ENCODE results near the gene ADGRD1.
"Not testable (repeated sequence)": the region's sequence is repeated elsewhere in the genome, so short reads cannot be mapped to it uniquely, and the experiment has no call there.

The ADGRD1 gene

DNA sequence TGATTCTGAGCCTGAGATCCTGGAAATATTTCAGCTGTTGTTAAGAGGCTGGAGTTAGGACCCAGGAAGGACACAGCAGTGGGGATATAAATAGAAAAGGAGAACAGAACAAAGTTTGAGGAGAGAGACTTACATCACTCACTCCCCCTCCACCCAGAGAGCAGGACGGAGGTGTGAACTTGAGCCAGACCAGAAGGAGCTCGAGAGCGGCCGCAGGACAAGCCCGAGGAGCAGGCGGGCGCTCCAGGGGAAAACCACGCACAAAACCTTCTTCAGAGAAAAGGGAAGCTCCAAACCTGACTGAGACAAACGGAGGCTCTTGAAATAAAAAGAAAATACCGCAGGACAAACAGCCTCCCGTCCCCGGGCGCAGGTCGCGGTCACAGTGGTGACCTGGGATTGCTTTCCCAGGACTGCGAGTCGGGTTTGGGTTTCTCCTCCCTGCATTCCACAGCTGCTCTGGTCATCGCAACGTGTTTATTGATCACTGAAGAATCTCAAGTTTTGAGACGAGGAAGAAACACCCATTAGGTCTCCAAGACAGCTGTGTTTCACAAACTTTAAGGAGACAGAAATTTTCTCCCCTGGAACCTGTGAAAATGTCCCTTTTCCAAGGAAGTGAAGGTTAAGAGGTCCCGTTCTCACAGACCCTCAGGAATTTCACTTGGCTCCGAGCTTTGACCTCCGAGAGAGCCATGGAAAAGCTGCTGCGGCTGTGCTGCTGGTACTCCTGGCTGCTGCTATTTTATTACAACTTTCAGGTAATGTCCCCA lies at the start of gene ADGRD1:
TSS of gene ADGRD1 (plus strand) at position 137 of the 773 bp plus-strand sequence. CDS start at position 696, 559 bp downstream.
- no peak for DNase-seq (ENCODE audit: low read depth)

DNA sequence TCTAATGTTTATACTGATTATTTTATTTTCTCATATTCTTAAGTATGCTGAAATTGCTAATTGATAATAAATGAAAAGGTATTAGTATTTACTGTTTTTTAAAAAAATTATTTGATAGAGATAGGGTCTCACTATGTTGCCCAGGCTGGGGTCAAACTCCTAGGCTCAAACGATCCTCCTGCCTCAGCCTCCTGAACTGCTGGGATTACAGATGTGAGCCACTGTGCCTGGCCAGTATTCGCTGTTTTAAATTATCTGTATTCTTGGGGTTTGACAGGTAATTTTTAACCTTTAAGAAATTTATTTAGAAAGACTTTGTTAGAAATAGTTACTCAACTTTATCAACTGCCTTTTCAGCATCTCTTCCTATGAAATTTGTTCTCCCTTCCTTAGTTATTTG lies 49.6 kb upstream of the ADGRD1 start:
- no peak for DNase-seq (ENCODE audit: low read depth)

DNA sequence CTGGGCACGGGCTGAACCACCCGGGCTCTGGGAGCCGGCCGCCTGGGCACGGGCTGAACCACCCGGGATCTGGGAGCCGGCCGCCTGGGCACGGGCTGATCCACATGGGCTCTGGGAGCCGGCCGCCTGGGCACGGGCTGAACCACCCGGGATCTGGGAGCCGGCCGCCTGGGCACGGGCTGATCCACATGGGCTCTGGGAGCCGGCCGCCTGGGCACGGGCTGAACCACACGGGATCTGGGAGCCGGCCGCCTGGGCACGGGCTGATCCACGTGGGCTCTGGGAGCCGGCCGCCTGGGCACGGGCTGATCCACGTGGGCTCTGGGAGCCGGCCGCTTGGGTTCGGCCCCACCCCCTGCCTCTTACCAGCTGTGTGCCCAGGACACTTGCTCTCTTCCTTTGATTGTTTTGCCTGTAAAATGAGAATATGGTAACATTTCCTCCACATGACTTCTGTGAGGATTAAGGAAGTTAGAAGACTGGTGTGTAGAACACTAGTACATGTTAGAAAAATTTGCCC lies 48.7 kb upstream of the ADGRD1 start:
- not testable (repeated sequence) for DNase-seq (ENCODE audit: low read depth)

DNA sequence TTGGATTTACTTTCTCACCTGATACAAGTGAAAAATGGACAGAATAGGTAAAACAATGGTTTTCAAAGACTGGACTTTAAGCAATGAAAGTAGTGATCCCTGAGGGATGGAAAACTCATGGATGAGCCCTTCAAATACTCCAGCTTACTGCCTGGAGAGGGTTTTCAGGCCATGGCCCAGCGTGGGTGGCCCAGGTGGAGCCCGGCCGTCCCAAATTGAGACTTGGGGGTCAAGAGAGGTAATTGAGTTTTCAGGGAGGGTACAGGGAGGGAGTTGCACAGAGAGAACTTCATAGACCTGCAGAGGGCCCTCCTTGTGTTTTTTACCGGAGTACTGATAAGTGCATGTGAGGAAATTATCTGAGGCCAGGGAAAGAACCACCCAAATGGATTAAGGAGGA lies 44.6 kb upstream of the ADGRD1 start:
- DNase-seq (ENCODE audit: low read depth) = no peak

DNA sequence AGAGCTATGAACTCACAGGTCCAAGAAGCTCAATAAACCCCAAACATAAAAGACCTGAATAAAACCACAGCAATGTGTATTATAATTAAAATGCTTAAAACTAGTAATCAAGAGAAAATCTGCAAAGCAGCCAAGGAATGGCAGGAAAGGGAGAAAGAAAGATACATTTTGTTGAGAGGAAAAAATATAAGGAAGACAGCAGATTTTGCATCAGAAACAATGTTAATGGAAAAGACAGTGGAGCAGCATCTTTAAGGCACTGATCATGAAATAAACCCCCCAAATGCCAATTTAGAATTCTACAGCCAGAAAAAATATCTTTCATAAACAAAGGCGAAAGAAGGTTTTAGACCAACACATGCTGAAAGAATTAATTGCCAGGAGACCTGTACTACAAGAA lies 42.5 kb upstream of the ADGRD1 start:
- DNase-seq (ENCODE audit: low read depth) = no peak

DNA sequence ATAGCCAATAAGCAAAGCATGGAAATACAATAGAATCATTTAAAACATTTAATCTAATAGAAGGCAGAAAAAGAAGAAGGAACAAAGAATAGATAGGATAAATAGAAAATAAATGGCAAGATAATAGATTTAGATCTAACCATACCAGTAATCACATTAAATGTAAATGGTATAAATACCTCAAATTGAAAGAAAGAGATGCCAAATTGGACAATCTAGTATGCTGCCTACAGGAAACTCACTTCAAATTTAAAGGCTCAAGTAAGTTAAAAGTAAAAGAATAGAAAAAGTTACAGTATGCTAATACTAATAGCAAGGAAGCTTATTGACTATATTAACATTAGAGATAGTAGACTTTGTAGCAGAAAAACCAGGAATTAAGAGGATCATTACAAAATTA lies 41.8 kb upstream of the ADGRD1 start:
- DNase-seq (ENCODE audit: low read depth) = no peak

DNA sequence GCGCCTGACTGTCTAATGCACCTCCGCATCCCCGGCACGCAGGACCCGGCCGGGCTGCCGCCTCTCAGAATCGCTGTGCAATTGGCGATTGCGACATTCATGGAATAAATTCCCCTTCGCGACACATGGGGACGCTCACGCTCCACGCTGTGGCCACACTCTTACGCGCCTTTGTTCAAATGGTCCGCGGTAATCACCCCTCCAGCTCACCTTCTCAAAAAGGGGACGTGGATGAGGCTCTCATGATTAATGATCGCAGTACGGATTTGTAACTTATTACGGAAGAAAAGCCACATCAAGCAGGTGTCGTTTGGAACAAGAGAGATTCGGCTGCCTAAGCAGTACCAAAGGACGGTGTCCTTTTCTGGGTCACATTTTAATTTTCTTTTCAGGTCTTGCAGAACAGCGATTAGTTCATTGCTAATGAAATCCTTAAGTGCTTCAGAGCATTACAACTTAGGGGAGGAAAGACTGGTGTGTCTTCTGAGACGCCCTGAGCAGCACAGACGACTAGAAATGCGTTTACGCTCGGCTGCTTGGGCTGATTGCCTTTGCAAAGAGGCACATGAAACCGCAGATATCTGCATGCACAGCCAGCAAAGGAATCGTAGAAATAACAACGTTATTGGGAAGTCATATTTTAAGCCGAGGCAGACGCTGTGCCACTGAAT lies 37.3 kb upstream of the ADGRD1 start:
- peak; percentile 32 for DNase-seq (ENCODE audit: low read depth)

DNA sequence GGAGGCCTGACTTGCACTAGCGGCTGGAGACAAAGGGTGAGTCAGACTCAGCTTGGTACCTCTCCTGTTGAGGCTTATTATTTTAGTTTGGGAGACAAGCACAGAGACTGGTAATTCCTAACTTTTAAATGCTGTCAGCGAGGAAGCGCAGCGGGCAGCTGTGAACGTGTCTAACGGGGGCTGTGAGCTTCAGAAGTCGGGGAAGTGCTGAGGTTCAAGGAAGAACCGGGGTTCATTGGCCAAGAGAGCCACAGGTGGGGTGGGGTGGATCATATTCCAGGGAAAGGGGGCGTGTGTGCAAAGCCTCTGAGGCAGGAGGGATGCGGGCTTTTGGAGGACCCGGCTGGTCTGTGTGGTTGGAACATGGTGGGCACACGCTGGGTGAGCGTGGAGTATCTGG lies 36.1 kb upstream of the ADGRD1 start:
- no peak for DNase-seq (ENCODE audit: low read depth)

DNA sequence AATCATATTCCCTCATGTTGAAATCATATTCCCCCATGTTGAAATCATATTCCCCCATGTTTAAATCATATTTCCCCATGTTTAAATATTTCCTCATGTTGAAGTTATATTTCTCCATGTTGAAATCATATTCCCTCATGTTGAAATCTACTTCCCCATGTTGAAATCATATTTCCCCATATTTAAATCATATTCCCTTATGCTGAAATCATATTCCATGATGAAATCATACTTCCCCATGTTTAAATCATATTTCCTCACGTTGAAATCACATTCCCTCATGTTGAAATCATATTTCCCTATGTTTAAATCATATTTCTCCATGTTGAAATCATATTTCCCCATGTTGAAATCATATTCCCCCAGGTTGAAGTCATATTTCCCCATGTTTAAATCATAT lies 34.6 kb upstream of the ADGRD1 start:
- DNase-seq (ENCODE audit: low read depth) = peak; percentile 14

DNA sequence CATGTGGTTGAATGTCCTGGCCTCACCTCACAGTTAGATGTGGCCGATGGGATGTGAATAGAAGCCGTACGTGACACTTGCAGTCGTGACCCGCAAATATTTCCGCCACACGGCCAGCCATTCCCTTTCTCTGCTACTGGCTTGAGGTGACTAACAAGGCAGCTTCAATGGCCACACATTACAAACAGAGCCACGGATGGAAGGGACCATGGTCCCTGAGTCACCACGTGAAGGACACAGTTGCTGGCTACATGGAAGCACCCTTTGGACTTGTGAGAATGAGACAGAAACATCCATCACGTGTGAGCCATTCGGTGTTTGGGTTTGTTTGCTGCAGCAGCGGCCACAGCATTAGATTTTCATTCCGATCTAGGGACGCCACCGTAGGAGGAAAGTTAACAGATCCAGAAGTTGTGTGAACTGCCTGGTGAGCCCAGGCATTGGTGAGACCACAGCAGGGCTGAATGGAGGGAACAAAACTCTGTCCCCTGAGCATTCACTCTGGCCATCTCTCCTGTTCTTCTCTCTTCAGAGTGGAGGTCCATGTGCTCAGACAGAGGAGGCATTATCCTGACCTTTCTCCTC lies 33.5 kb upstream of the ADGRD1 start:
- DNase-seq (ENCODE audit: low read depth) = no peak

DNA sequence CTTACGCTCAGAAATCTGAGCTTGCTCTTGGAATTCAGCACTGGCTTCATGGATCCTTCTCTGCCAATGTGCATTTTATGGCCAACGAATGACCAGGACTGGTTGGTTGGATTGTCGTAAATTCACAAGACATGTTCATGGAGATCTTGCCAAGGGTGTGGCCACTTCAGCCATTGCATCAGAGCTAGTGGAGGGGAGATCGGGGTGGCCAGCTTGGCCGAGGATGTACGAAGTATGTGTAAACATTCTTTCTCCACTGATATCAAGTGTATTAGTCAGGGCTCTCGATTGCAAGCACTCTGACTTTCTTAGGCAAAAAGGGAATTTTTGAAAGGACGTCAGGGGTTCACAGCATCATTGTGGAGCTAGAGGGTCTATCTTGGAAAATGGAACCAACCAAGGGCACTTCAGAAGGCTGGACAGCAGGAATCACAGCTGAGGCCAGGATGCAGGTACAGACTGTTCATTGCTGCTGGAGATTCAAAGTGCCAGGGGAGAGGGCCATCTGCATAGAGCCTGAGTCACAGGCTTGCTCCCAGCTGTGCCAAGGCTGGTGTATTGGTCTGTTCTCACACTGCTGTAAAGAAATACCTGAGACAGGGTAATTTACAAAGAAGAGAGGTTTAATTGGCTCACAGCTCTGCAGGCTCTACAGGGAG lies 32.9 kb upstream of the ADGRD1 start:
- DNase-seq (ENCODE audit: low read depth) = peak; percentile 70

DNA sequence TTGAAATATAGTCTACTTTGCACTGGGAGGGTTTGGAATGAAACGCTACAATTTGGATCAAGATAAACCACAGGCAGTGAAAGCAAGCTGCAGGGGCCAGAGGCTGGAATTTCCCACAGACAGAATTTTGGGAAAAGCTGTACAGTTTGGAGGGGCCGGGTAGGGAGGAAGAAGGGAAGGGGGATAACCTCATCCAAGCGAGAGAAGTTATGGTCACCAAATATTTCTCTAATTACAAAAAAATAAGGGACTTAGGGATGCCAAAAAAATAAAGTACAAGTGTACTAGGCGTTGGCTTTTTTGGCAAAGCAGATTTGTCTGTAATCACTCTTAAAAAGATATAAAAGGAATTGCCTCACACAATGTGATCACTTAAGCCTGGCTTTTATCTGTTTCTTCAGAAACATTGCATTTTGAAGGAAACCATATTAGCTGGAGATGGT lies 31.2 kb upstream of the ADGRD1 start:
- DNase-seq (ENCODE audit: low read depth) = no peak

DNA sequence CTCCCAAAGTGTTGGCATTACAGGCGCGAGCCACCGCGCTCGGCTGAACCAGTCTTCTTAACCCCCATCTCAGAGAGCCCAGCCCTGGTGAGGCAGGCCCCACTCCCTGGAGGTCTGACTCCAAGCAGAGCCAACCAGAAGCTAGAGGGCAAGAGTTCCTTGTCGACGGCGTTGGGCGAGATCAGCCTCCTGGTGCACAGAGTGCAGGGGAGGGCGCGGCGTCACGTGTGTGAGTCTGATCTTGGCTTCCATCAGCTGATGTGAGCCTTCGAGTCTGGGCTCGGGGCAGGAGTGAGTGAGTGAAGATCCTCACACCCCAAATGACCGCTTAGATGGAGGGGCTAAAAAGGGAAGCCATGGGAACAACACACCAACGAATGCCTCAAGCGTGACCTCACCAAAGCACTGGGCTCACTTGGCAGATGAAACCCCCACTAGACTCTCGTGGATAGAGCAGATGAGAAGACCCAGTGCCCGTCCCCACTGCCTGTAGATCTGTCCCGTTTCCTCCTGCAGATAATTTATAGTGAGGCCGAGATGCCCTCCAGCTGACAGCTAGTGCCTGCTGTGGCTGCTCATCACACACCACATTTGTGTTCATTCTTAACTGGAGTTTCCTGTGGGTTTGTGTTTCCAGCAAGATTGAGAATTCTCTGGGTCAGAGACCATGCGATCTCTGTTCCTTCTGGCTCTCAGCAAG lies 28.6 kb upstream of the ADGRD1 start:
- no peak for DNase-seq (ENCODE audit: low read depth)

DNA sequence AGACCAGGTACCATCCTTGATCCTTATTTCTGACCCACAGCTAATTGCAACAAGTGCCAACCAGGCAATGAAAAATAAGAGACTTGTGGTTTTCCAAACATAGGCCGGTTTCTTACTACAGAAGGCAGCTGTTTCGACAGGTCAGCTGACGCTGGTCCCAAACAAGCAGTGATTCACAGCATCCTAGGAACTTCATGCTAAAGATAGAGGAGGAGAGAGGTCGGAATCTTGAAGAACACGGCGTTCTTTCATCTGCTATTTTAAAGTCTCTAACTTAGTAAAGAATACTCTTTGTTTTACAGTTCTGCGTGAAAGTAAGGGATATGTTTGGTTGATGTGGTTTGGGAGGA lies 28.1 kb upstream of the ADGRD1 start:
- DNase-seq (ENCODE audit: low read depth) = no peak

DNA sequence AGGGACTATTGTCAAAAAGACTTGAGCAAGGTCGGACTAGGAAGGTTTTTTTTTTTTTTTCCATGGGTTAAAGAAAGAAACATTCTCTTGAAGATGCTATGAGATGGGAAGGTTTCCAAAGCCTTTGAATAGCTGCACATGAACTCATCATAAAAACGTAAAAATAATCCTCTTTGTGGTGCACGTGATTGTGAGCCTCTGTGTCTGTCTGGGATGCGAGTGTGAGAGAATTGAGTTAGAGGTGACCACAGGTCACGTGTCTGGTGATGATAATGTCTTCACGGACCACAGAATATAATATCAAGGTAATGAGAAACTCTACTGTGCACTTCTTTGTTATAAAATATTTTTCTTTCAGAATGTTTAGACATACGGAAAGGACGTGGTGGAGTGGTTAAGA lies 24.3 kb upstream of the ADGRD1 start:
- no peak for DNase-seq (ENCODE audit: low read depth)

DNA sequence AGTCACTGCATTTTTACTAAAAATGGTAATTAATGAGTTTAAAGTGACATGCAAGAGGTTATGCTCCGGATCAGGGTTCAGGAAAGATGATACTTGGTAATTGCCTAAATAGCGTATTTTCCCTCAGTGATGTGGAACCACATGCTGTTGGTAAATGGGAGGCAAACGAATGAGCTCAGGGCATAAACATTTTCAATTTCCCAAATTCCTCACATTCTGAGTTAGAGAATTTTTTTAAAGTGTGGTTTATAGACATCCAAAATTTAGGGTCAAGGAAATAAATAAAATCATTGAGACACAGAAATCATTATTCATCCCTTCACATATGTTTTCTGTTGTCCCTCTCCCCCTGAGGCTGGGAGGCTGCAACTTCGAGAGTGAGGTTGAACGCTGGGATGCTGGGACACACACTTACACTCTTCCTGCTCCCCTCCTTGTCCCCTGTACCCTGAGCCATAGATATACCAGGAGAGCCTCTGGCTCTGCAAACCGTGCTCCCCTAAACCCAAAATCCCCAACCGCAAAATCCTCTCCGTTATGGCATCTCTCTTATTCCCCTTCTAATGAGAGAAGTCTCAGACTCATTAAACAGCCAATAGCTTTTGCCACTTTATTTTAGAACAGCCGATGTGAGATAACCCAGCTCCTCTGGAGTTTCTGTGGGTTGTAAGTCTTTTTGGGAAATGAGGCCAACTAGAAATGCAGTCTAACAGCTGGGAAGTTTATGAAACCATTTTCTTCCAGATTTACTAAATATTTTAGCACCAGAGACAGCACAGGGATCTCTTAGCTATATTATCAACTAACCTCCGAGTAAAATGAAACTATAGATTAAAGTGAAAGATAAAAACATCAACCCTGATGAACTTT lies 21.4 kb upstream of the ADGRD1 start:
- DNase-seq (ENCODE audit: low read depth) = no peak

DNA sequence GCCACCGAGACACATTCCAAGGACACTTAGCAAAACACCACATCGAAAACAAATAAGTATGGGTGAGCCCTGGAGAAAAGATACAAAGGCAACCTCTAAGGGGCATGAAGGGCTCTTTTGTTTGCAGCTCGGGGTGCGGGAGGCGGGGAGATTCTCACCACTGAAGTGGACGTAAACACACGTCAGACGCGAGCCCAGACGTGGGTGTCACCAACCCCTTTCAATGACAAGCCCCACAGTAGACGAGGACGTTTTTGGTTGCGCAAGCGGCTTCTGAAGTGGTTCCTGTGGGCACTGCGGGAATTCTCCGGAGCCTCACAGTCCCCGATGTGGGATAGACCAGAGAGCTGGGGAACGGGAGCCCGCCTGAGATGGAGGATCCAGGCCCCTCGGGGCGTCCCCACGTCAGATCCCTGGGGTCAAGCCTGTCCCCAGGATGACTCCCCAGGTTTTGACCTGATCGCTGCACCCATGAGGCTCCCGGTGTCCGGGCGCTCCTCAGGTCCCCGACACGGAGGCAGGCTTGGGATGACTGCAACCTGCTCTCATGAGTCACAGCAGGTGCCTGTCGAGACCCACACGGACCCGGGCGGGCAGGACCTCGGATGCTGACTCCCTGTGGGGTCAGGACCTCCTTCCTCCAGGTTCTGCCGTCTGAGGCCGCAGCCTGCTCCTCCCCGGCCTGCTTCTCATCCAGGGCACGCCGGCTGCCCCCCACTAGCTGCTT lies 20.3 kb upstream of the ADGRD1 start:
- no peak for DNase-seq (ENCODE audit: low read depth)

DNA sequence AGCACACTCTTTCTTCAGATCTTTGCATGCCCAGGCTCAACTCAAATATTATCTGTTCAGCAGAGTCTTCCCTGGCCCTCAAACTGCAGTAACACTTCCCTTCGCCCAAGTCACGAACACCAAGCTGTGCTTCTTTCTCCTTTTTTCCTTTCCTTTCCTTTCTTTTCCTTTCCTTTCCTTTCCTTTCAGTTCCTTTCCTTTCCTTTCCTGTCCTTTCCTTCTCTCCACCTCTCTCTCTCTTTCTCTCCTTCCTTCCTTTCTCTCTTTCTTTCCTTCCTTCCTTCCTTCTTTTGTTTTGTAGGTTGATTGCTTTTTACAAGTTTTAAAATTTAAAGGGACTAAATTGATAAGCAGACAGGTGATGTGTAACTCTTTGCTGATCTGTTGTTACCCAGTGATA lies 19.0 kb upstream of the ADGRD1 start:
- DNase-seq (ENCODE audit: low read depth) = no peak

DNA sequence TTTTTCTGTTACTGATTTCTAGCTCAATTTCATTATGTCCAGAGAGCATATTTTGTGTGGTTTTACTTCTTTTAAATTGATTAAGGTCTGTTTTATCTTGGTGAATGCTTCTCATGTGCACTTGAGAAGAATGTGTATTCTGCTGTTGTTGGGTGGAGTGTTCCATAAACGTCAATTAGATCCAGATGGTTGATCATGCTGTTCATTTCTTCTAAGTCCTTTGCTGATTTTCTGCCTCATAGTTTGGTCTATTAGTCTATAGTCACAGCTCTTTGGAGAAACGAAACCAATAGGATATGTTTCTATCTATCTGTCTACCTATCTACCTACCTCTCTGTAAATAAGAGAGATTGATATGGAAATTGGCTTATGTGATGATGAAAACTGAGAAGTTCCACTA lies 17.1 kb upstream of the ADGRD1 start:
- DNase-seq (ENCODE audit: low read depth) = no peak

DNA sequence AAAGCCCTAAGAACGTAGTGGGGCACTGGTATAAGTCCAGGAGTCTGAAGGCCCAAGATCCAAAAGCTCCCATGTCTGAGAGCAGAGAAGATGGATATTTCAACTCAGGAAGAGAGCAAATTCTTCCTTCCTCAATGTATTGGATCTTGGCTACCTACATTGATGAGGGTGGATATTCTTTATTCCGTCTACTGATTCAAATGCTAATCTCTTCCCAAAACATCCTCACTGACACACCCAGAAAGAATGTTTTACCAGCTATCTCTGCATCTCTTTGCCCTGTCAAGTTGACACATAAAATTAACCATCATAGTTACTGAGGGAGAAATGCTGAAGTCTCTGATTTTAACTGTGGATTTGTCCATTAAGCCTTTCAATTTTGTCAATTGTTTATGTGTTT lies 16.6 kb upstream of the ADGRD1 start:
- DNase-seq (ENCODE audit: low read depth) = no peak

Data from fibroblast of gingiva (primary cell).